ENCODE measurements around the gene ETFBKMT.
"Not testable (repeated sequence)": the region's sequence is repeated elsewhere in the genome, so short reads cannot be mapped to it uniquely, and the experiment has no call there.

Gene ETFBKMT

DNA sequence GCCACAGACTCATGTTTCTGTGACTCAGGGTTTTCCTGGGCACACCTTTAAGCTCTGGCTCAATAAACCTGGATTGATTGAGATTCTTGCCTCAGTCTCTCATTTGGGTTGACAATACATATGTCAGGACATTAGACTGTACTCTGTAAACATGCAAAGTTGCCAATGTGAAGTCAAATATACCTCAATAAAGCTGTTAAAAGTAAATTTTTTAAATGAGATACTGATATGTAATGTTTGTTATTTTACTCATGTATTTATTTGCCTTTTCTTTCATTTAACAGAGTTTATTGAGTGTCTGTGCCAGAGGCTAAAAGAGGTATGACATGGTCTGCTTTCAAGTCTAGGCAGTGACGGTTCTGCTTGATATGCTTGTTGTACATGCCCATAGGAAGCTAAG is 3.7 kb upstream of the ETFBKMT start:
- DNase-seq (ENCODE audit: low read depth), result no peak

DNA sequence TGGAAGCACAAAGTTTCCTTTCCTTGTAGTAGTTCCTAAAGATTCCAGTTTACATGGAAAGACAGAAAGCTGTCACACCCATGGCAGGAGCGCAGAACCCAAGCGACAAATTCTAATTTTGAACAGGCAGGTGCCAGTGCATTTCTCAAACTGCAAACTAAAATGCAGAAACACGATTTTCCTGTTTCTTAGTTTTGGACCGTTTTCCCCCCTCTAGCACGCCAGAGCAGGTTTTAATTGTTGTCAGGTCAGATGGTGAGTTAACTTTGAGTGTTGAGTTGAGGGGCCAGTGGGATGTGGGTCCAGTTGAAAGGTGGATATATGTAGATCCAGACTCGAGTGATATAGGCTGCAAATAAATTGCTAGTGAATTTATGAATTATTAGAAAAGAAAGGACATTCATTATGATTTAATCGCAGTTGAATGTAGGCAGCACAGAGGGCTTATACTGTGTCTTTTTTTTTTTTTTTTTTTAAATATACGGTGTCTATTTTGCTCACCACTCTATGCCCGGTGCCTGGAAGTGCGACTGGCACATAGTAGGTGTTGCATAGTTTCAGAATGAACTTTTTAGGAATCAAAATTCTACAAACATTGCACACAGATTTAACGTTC is 909 bp upstream of the ETFBKMT start:
- DNase-seq (ENCODE audit: low read depth), result no peak

DNA sequence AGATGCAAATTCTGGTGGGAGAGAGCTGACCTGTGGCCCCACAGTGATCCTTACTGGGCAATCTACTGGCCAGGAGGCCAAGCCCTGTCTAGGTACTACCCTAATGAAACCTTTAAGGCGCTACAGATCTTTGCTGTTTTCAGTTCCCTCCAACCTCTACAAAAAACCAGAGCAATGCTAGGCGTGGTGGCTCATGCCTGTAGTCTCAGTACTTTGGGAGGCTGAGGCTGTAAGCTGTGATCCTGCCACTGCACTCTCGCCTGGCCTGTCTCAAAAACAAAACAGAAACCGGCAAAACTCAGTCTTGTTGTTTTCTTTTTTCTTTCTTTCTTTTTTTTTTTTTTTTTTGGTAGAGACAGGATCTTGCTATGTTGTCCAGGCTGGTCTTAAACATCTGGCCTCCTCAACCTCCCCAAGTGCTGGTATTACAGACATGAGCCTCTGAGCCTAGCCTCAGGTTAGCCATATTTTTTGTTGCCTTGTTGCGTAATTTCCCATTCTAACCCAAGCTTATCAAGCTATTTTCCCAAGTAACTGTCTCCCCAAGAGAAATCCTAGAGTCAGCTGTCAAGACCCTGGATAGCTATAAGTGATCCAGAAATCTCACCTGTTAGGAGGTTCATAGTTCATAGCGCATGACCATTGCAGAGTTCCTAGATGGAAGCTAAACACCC is 2.8 kb downstream of the ETFBKMT start:
- no peak for DNase-seq (ENCODE audit: low read depth)

DNA sequence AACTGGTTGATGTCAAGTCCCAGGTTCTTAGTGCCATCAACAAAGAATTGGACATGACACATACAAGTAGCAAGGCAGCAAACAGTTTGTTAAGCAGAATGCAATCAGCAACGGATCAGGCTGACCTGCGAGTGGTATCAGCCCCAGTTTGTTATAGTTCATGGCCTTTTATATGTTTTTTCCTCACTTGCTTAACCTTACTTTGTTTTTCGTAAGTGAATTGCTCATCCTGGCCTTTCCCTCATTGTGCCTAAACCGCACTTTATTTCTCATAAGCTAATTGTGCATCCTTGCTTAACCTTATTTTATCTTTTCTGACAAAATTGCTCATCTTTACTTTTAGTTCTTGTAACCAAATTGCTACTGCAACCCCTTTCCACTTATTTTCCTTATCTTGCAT is 4.1 kb downstream of the ETFBKMT start:
- DNase-seq (ENCODE audit: low read depth), result no peak

DNA sequence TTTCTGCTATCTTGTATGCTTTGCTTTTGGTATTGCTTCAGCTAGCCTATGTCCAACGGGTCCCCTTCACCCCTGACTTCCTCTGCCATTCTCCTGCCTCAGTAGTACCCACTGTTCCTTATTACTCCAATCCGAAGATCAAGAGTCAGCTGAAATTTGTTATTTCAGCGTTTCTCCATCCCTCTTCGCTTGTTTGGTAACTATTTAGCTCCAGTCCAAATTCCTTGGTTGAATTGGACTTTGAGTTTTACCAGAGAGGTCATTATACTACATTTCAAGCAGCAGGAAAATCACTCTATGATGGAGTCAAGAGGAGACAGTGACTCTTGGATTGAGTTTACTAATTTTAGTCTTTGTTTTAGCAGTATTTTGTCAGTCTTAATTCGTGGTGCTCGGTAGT is 4.5 kb downstream of the ETFBKMT start:
- no peak for DNase-seq (ENCODE audit: low read depth)

DNA sequence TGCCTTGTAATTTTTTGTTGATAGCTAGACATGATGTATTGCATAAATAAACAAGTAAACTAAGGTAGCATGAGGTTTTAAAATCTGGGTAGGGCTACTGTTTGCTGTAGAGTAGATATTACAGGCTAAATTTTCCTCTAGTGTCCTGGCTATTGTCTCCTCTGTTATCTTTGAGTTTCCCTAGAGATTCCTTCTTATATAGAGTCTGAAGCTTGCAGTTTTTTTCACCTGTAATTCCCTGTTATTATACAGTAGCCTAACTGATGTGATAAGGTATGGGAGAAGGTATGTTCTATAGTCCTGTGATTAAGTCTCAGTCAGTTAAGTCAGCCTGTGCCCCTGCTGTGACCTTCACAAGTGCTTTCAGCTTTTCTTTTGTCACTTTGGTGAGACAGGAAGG is 9.5 kb downstream of the ETFBKMT start:
- no peak for DNase-seq (ENCODE audit: low read depth)

DNA sequence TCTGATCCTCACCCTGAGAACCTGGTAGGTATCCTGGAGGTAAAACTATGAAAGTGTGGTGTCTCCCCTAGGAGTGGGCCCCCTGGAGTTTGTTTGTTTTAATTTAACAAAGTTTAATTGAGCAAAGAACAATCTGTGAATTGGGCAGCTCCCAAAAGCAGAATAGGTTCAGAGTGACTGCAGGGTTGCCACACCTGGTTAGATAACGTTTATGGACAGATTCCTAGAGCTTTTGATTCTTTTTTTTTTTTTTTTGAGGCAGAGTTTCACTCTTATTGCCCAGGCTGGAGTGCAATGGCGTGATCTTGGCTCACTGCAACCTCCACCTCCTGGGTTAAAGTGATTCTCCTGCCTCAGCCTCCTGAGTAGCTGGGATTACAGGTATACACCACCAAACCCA is 10.1 kb downstream of the ETFBKMT start:
- not testable (repeated sequence) for DNase-seq (ENCODE audit: low read depth)

DNA sequence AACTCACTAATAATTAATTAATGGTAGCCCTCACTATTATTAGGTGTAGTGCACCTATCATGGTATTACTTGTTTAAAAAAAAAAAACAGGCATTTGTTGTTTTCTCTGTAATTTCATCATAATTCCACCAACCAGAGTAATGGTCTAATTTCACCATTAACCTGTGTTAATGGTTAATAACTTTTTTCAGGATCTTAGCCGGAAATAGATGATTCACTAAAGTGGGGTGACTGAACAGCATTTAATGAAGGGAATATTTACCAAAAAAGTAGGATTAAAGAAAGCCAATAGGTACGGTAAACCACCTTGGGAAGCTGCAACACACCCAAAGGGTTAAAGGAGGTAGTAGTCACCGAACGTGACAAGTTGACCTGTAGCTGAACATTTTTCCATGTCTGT is 13.0 kb downstream of the ETFBKMT start:
- DNase-seq (ENCODE audit: low read depth), result no peak

DNA sequence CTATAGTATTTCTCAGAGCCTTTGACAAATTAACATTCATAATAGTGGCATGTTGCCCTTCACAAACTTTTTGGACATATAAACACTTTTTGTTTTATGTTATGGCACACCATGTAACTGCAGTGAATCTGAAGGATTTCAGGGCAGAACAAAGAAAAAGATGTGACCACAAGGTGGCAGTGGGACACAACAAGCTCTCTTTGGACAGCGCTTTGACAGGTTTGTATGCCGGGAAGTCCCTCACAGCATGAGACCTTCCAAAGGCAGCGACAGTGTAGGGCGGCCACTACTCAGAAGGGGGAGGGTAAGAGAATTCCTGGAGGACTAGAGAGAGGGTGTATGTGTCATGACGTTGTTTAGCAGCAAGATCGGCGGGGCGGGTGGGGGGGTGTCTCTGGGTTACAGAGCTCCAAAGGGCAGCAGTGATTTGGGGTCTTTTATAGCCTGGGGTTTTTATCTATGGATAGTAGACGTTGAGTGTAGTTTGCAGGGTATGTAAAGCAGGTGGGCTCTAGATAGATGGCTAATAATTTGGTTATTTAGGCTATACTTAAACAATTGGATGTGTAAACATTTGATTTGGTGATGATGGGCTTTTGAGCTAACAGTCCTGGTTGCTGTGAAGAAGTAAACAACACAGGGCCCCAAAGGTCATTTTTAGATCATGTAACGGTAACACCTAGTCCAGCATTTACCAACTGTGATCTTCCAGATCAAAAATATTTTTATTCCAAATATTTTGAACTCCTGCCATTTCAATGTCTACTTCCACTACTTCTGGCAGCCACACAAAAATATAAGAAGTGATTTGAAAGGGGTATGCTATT is 22.9 kb downstream of the ETFBKMT start:
- peak; percentile 86 for DNase-seq (ENCODE audit: low read depth)

DNA sequence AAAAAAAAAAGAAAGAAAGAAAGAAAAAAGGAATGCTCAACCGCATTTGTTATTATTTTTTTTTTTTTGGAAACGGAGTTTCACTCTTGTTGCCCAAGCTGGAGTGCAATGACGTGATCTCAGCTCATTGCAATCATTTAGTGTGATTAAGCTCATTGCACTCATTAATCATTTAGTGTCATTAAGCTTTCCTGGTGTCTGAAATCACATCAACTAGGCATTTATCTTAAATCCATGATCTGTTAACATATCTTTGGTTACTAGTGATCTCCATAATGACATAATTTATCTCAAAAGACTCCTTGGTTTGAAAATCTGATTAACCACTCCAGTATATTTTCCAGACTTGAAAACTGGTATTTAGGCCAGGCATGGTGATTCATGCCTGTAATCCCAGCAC is 26.3 kb downstream of the ETFBKMT start:
- DNase-seq (ENCODE audit: low read depth), result no peak

DNA sequence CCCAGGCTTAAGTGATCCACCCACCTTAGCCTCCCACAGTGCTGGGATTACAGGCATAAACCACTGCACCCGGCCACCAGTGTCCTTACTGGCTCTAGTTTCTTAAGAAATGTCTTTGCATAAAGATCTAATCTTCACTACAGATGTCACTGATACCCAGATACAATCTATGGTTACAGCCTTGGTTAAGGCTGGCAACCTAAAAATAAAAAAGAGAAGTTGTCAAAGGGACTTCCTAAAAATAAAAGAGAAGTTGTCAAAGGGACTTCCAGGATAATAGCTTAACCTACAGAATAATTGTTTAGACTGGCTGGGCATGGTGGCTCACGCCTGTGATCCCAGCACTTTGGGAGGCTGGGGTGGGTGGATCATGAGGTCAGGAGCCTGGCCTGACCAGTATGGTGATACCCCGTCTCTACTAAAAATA is 27.6 kb downstream of the ETFBKMT start:
- DNase-seq (ENCODE audit: low read depth), result no peak

DNA sequence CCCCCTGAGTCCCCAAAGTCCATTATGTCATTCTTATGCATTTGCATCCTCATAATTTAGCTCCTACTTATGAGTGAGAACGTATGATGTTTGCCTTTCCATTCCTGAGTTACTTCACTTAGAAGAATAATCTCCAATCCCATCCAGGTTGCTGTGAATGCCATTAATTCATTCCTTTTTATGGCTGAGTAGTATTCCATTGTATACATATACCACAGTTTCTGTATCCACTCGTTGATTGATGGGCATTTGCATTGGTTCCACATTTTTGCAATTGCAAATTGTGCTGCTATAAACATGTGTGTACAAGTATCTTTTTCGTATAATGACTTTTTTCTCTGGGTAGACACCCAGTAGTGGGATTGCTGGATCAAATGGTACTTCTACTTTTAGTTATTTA is 30.4 kb downstream of the ETFBKMT start:
- DNase-seq (ENCODE audit: low read depth), result not testable (repeated sequence)

DNA sequence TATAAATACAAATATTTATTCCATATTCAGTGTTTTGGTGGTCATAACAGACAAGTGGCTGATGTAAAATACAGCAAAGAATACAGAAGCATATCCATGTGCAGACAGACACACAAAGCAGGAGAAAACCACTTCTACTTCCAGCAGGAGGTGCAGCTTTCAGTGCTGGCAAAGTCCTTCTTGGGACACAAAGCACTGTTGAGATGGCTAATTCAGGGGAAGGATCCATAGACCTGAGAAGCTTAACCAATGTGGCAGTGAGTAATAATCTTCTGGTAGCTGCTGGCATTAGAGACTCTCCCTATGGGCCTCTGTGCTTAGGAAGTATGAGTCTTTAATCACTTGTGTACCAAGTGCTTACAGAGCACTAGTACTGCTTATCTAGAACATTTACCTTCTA is 42.6 kb downstream of the ETFBKMT start:
- DNase-seq (ENCODE audit: low read depth), result no peak

DNA sequence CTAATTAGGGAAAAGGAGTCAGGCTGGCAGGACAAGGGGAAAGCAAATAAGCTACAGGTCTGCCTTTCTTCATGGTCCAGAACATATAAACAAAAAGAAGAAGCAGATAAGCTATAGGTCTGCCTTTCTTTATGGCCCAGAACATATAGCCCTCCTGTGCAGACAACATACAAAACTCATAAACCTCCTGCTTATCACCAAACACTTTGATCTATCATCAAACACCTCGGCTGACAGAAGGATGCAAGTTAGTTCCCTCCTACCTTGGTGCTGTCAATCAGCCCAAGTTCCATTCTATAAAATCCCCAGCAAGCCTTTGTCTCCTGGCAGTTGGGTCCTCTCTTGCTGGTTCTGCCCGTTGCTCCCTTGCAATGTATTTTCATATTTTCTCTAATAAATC is 46.1 kb downstream of the ETFBKMT start:
- no peak for DNase-seq (ENCODE audit: low read depth)

DNA sequence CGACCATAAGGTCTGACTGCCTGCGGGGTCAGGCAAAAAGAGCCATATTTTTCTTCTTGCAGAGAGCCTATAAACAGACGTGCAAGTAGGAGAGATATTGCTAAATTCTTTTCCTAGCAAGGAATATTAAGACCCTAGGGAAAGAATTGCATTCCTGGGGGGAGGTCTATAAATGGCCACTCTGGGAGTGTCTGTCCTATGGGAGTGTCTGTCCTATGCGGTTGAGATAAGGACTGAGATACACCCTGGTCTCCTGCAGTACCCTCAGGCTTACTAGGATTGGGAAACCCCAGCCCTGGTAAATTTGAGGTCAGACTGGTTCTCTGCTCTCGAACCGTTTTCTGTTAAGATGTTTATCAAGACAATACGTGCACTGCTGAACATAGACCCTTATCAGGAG is 48.6 kb downstream of the ETFBKMT start:
- not testable (repeated sequence) for DNase-seq (ENCODE audit: low read depth)

DNA sequence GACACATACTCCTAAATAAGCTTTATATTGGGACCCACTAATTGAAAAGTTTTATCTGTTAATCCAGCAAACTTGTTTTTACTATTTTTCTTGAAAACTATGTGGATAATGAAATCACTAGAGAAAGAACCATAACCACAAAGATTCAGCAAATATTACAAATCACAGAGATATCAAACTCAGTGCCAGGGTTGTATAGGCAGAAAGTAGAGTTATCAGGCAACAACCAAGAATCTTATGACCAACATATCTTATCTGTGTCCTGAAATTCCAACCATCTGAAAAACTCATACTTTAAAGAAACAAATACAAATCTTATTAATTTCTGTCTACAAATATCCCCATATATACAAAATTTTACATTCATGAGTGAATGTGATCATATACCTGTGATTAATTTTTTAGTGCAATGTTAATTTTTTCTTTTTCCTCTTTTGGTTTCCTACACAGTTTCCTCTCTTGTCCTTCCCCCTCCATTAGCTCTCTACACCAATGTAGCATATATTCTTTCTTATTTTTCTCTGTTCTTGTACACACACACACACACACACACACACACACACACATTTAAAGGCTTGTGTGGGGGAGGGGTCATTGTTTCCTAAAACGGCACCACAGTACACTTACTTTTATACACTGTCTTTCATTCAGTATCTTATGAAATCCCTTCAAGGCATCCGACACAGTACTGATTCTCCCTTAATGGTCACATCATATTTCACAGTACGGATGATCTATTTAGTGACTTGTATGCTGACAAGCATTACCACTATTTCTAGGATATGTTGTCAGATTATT is 50.7 kb downstream of the ETFBKMT start:
- DNase-seq (ENCODE audit: low read depth), result no peak

DNA sequence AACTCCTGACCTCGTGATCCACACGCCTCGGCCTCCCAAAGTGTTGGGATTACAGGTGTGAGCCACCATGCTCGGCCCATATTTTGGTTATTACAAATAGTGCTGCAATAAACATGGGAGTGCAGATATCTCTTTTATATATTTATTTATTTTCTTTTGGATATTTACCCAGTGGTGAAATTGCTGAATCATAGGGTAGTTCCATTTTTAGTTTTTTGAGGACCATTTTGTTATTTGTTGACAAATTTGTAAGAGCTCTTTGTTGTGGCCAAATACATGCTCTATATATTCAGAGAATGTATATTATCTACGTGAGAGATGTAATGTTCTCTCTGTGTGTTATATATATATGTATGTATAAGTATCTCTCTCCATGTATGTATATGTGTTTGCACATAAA is 53.4 kb downstream of the ETFBKMT start:
- no peak for DNase-seq (ENCODE audit: low read depth)

DNA sequence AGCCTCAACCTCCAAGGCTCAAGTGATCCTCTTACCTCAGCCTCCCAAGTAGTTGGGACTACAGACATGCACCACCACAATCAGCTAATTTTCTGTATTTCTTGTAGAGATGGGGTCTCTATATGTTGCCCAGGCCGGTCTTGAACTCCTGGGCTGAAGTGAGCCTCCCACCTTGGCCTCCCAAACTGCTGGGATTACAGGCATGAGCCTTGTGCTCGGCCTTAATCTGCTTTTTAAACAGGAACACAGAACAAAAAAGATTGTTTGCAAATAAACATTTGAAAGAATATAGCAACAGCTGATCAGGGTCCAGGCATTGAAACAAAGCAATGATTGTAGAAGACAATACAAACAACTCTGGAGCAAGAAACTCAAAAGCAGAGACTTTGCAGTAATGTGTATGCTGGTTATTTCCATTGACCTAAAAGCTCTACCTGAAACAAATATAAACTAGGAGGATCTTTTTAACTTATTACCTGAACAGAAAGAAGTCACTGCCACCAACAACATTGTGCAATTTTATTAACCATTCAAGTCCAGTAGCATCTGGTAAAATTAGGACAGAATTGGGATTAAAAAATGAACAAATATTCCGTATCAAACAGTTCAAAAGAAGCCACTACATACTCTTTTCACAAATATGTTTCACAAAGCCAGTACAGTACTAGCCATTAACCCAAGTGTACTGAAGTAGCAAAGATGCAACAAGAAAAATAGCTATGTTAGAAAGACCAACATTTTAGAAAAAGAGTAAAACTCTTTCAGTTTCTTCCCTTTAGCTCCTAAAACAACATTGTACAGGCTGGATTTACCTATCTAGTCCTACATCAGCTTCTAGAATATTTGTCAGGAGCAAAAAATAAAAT is 55.2 kb downstream of the ETFBKMT start:
- no peak for DNase-seq (ENCODE audit: low read depth)

DNA sequence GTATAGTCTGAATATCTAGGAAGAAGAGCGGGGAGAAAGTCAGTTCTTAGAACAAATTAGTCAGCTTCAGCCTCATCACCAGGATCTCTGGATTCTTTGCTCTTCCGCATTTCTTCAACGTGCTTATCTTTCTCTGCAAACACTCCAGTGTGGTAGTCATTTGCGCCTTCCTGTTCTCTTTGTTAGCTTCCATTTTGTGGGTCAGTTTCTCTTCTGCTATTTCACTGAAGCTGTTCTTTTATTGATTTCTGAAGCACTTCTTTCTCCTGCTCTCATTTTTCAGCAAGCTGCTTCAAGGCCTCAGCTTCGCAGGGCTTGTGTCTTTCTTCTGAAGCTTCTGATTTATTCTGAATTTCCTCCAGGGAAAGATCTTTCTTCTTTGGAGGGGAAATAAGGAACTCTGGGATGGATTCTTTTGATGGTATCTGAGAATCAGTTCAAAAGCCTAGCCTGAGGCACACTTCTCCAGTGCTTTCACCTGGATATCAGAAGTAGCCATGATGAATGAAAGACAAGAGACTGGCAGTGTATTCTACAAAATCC is 55.9 kb downstream of the ETFBKMT start:
- no peak for DNase-seq (ENCODE audit: low read depth)

DNA sequence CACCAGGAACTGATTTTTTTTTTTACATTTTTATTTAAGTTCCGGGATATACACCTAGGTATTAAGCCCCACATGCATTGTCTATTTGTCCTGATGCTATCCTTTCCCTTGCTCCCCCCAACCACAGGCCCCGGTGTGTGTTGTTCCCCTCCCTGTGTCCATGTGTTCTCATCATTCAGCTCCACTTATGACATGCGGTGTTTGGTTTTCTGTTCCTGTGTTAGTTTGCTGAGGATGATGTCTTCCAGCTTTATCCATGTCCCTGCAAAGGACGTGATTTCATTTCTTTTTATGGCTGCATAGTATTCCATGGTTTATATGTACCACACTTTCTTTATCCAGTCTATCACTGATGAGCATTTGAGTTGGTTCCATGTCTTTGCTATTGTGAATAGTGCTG is 57.5 kb downstream of the ETFBKMT start:
- not testable (repeated sequence) for DNase-seq (ENCODE audit: low read depth)

DNA sequence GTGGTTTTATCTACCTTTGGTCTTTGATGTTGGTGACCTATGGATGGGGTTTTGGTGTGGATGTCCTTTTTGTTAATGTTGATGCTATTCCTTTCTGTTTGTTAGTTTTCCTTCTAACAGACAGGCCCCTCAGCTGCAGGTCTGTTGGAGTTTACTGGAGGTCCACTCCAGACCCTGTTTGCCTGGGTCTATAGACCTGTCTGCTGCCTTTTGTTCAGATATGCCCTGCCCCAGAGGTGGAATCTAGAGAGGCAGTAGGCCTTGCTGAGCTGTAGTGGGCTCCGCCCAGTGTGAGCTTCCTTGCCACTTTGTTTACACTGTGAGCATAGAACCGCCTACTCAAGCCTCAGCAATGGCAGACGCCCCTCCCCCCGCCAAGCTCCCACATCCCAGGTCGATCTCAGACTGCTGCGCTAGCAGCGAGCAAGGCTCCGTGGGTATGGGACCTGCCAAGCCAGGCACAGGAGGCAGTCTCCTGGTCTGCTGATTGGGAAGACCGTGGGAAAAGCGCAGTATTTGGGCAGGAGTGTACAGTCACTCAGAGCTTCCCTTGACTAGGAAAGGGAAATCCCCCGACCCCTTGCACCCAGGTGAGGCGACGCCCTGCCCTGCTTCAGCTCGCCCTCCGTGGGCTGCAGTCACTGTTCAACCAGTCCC is 59.2 kb downstream of the ETFBKMT start:
- not testable (repeated sequence) for DNase-seq (ENCODE audit: low read depth)

Measured in HS-27A (cell line).